ENCODE measurements around the gene DNAJC5G.
"Not testable (repeated sequence)": the region's sequence is repeated elsewhere in the genome, so short reads cannot be mapped to it uniquely, and the experiment has no call there.

DNAJC5G gene

GRCh38 chr2:27312152-27312551, 36.9 kb downstream of the DNAJC5G start:
- no peak for FAIRE-seq

GRCh38 chr2:27313882-27314645, 38.8 kb downstream of the DNAJC5G start:
- FAIRE-seq: no peak

GRCh38 chr2:27314709-27315108, 39.5 kb downstream of the DNAJC5G start:
- no peak for FAIRE-seq

GRCh38 chr2:27315122-27315521, 39.9 kb downstream of the DNAJC5G start:
- FAIRE-seq: no peak

GRCh38 chr2:27316655-27317412, 41.6 kb downstream of the DNAJC5G start:
- no peak for FAIRE-seq

- FAIRE-seq: not testable (repeated sequence)
Observed at GRCh38 chr2:27319839-27320238, 44.6 kb downstream of the DNAJC5G start.

GRCh38 chr2:27320958-27321543, 45.8 kb downstream of the DNAJC5G start:
- no peak for FAIRE-seq

- FAIRE-seq: no peak
Observed at GRCh38 chr2:27322301-27322765, 47.1 kb downstream of the DNAJC5G start.

GRCh38 chr2:27322766-27323595, 47.7 kb downstream of the DNAJC5G start, which contains the start of gene MPV17:
MPV17 (minus strand) TSS chr2:27323097; CDS start chr2:27322517, 580 bp downstream.
- FAIRE-seq: no peak

- no peak for FAIRE-seq
Observed at GRCh38 chr2:27323596-27324285, 48.5 kb downstream of the DNAJC5G start.

- no peak for FAIRE-seq
Observed at GRCh38 chr2:27324720-27325119, 49.5 kb downstream of the DNAJC5G start.

All from TTC549 (cell line).